Neural crest cell (in vitro differentiated cells): Measurements from ENCODE around the gene CALML3. TPM values are rescaled to one million over a fixed set of nuclear protein-coding genes. Genes with fewer than 3 reads are reported as not detected.

ENCODE experiments used
- DNase-seq: peaks from one replicate; pipeline ENCODE4 v3.0.0; 2021; ENCODE audit warnings: low read depth, mixed read lengths, low spot score
- H3K27ac Mint-ChIP-seq: one replicate; pipeline ENCODE4 v1.8.0; 2021; ENCODE audit warnings: mild to moderate bottlenecking, mixed read lengths; ENCODE audit not compliant: unreplicated experiment
- H3K27me3 Mint-ChIP-seq: 2 replicates; pipeline ENCODE4 v1.8.0; 2021; ENCODE audit warnings: low read depth, mild to moderate bottlenecking, mixed read lengths
- H3K36me3 Mint-ChIP-seq: 2 replicates; pipeline ENCODE4 v1.8.0; 2021; ENCODE audit warnings: low read depth, mild to moderate bottlenecking, mixed read lengths
- H3K4me1 Mint-ChIP-seq: 2 replicates; pipeline ENCODE4 v1.8.0; 2021; ENCODE audit warnings: mixed read lengths
- H3K4me3 Mint-ChIP-seq: one replicate; pipeline ENCODE4 v1.8.0; 2021; ENCODE audit warnings: mild to moderate bottlenecking, mixed read lengths
- H3K9me3 Mint-ChIP-seq: 2 replicates; pipeline ENCODE4 v1.8.0; 2021; ENCODE audit warnings: mixed read lengths
- CTCF ChIP-seq: fragments of 200-600 bp; sonication (generic); conservative IDR thresholded peaks from 2 replicates; pipeline ENCODE4 v1.5.0; 2021; ENCODE audit warnings: antibody characterized with exemption, mild to moderate bottlenecking
- total RNA-seq: library from RNA; stranded (reverse); gene quantifications from 2 replicates; pipeline ENCODE4 v1.2.1, GENCODE V29; 2021

Gene CALML3
- total RNA-seq, 1 donor from 2014 or later: not detected

- no peaks in the 10 kb centered on the region for H3K4me1 Mint-ChIP-seq
- H3K27me3 Mint-ChIP-seq: no peaks in the 10 kb centered on the region
- H3K36me3 Mint-ChIP-seq: no peaks in the 10 kb centered on the region
- H3K9me3 Mint-ChIP-seq: no peaks in the 10 kb centered on the region
- H3K27ac Mint-ChIP-seq: no peak overlapping the region
- no peak for TF ChIP-seq CTCF
- no peak overlapping the region for H3K4me3 Mint-ChIP-seq
- DNase-seq: no peak
These were observed 31.1 kb upstream of the CALML3 start for GRCh38 chr10:5493691-5494090.

- Mint-ChIP-seq H3K4me3 (no peak overlapping the region), H3K27me3 (no peaks in the 10 kb centered on the region), H3K27ac (no peak overlapping the region), H3K4me1 (no peaks in the 10 kb centered on the region), H3K9me3 (no peaks in the 10 kb centered on the region), H3K36me3 (no peaks in the 10 kb centered on the region)
- DNase-seq: no peak
- no peak for TF ChIP-seq CTCF
These were observed 30.1 kb upstream of the CALML3 start for GRCh38 chr10:5494611-5495010.

GRCh38 chr10:5496261-5497250 is 28.2 kb upstream of the CALML3 start:
- TF ChIP-seq CTCF: no peak
- Mint-ChIP-seq H3K9me3 (no peaks in the 10 kb centered on the region), H3K27me3 (no peaks in the 10 kb centered on the region), H3K4me3 (no peak overlapping the region), H3K4me1 (peaks cover 4% of the 10 kb centered on the region), H3K36me3 (no peaks in the 10 kb centered on the region), H3K27ac (no peak overlapping the region)
- DNase-seq: no peak

- Mint-ChIP-seq H3K4me3 (no peak overlapping the region), H3K4me1 (peaks cover 4% of the 10 kb centered on the region), H3K9me3 (no peaks in the 10 kb centered on the region), H3K36me3 (no peaks in the 10 kb centered on the region), H3K27ac (no peak overlapping the region), H3K27me3 (no peaks in the 10 kb centered on the region)
- no peak for TF ChIP-seq CTCF
- no peak for DNase-seq
These were observed 27.5 kb upstream of the CALML3 start for GRCh38 chr10:5497289-5497688.

- no peak overlapping the region for H3K27ac Mint-ChIP-seq
- H3K4me3 Mint-ChIP-seq: no peak overlapping the region
- H3K27me3 Mint-ChIP-seq: no peaks in the 10 kb centered on the region
- no peaks in the 10 kb centered on the region for H3K36me3 Mint-ChIP-seq
- no peak for TF ChIP-seq CTCF
- H3K4me1 Mint-ChIP-seq: peaks cover 4% of the 10 kb centered on the region
- no peaks in the 10 kb centered on the region for H3K9me3 Mint-ChIP-seq
- DNase-seq: no peak
These were observed 26.6 kb upstream of the CALML3 start for GRCh38 chr10:5497948-5498730.
